ENCODE data around the gene TAF11.
"Not testable (repeated sequence)": the region's sequence is repeated elsewhere in the genome, so short reads cannot be mapped to it uniquely, and the experiment has no call there.

Gene TAF11

DNA sequence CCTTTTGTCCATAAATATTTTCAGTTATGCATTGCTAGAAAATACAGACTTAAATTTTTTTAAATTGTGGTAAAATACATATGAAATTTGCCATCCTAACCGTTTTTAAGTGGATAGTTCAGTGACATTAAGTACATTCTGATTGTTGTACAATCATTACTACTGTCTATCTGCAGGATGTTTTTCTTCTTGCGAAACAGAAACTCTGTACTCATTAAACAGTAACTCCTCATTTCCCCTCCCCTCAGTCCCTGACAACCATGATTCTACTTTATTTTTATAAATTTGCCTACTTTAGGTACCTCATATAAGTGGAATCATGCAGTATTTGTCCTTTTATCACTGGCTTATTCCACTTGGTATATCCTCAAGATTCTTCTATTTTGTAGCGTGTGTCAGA is 21.3 kb downstream of the TAF11 start:
- H4K20me1 ChIP-seq: peaks cover 0 to 7% (median 0%) of the 10 kb centered on the region in 11 experiments; a peak in 2 of 22 replicates
- H3K4me3 ChIP-seq: no peak overlapping the region
- H3K9ac ChIP-seq: no peak overlapping the region
- H3K4me1 ChIP-seq: no peaks in the 10 kb centered on the region
- H3K4me2 ChIP-seq: no peak overlapping the region
- H3K36me3 ChIP-seq: peaks cover 54 to 99% (median 93%) of the 10 kb centered on the region in 11 experiments
- no peak for TF ChIP-seq Cebpa-rat (IDR thresholded peaks at IDR 0.05)
- no peak overlapping the region for H3K27ac ChIP-seq
- H3K27me3 ChIP-seq: no peaks in the 10 kb centered on the region
- H3K9me3 ChIP-seq (replicated peaks in 1 of 11): no peaks in the 10 kb centered on the region

DNA sequence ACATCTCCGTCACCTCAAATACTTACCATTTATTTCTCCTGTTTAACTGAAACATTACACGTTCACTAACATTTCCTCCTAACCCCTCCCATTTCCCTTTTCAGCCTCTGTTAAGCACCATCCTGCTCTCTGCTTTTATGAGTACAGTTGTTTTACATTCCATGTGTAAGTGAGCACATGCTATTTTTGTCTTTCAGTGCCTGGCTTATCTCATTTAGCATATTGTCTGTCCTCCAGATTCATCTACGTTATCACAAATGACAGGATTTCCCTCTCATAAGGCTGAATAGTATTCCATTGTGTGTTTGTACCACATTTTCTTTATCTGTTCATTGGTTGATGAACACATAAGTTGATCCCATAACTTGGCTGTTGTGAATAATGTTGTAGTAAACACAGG is 22.7 kb downstream of the TAF11 start:
- Histone ChIP-seq H3K9me3 (replicated peaks in 1 of 11) (no peaks in the 10 kb centered on the region), H3K27me3 (no peaks in the 10 kb centered on the region), H3K9ac (no peak overlapping the region), H3K27ac (no peak overlapping the region), H3K36me3 (peaks cover 53 to 99% (median 92%) of the 10 kb centered on the region in 11 experiments), H3K4me3 (no peak overlapping the region), H3K4me1 (no peaks in the 10 kb centered on the region), H4K20me1 (peaks cover 0 to 4% (median 0%) of the 10 kb centered on the region in 11 experiments; a peak in 2 of 22 replicates), H3K4me2 (no peak overlapping the region)
- TF ChIP-seq Cebpa-rat (IDR thresholded peaks at IDR 0.05): no peak

GRCh38 chr6:34864007-34864406 is 23.8 kb downstream of the TAF11 start:
- Histone ChIP-seq H4K20me1 (peaks cover 0 to 4% (median 0%) of the 10 kb centered on the region in 11 experiments; a peak in 2 of 22 replicates), H3K27me3 (no peaks in the 10 kb centered on the region), H3K9me3 (replicated peaks in 1 of 11) (no peaks in the 10 kb centered on the region), H3K9ac (0 out of 22 replicates have a peak overlapping the region, but pooled peaks of 1 of the 11 experiments have one; percentile 15), H3K27ac (no peak overlapping the region), H3K36me3 (peaks cover 58 to 99% (median 93%) of the 10 kb centered on the region in 11 experiments), H3K4me1 (no peaks in the 10 kb centered on the region), H3K4me2 (no peak overlapping the region), H3K4me3 (no peak overlapping the region)
- TF ChIP-seq Cebpa-rat (IDR thresholded peaks at IDR 0.05): no peak

DNA sequence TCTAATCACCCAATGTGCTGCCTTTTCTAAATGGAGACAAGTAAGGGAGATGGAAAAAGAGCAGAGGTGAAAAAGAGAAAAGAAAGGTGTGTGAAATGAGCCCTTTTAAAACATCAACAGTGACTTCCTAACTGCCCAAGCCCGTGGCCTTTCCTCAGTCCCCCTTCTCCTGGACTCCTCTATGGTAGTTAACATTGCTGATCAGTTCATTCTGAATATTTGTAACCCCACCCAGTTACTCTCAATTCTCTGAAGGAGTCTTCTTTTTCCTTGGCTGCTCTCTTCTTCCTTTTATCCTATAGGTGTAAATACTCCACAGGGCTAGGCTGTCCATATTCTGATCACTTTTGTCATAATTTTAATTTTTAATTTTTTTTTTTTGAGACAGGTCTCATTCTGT is 27.1 kb downstream of the TAF11 start:
- H3K4me2 ChIP-seq: no peak overlapping the region
- H3K27ac ChIP-seq: no peak overlapping the region
- no peak overlapping the region for H3K4me3 ChIP-seq
- H3K9me3 ChIP-seq (replicated peaks in 1 of 11): no peaks in the 10 kb centered on the region
- peaks cover 73 to 100% (median 95%) of the 10 kb centered on the region in 11 experiments for H3K36me3 ChIP-seq
- no peaks in the 10 kb centered on the region for H3K4me1 ChIP-seq
- H3K27me3 ChIP-seq: no peaks in the 10 kb centered on the region
- H3K9ac ChIP-seq: no peak overlapping the region
- H4K20me1 ChIP-seq: peaks cover 0 to 4% (median 0%) of the 10 kb centered on the region in 11 experiments; a peak in 1 of 22 replicates
- TF ChIP-seq Cebpa-rat (IDR thresholded peaks at IDR 0.05): no peak

DNA sequence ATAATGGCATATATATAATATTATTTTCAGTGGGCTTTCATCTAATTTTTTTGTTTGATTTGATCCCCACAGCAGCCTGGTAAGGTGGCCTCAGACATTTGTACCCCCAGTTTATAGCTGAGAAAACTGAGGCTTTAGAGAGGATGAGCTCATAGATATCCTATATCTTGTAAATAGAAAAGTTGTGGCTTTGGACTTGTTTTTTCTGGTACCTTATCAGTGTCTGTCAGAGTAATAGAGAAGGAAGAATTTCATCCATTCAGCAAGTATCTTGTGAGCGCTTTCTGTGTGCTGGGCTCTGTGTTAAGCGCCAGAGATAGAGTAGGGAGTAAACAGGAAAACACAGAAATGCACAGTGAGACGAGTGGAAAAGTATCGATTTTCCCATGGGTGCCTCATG is 27.9 kb downstream of the TAF11 start:
- peaks cover 0 to 4% (median 0%) of the 10 kb centered on the region in 11 experiments; a peak in 1 of 22 replicates for H4K20me1 ChIP-seq
- H3K36me3 ChIP-seq: peaks cover 82 to 100% (median 95%) of the 10 kb centered on the region in 11 experiments
- no peaks in the 10 kb centered on the region for H3K27me3 ChIP-seq
- no peak for TF ChIP-seq Cebpa-rat (IDR thresholded peaks at IDR 0.05)
- no peak overlapping the region for H3K4me3 ChIP-seq
- no peak overlapping the region for H3K27ac ChIP-seq
- H3K4me2 ChIP-seq: no peak overlapping the region
- H3K9me3 ChIP-seq (replicated peaks in 1 of 11): no peaks in the 10 kb centered on the region
- no peak overlapping the region for H3K9ac ChIP-seq
- H3K4me1 ChIP-seq: no peaks in the 10 kb centered on the region

DNA sequence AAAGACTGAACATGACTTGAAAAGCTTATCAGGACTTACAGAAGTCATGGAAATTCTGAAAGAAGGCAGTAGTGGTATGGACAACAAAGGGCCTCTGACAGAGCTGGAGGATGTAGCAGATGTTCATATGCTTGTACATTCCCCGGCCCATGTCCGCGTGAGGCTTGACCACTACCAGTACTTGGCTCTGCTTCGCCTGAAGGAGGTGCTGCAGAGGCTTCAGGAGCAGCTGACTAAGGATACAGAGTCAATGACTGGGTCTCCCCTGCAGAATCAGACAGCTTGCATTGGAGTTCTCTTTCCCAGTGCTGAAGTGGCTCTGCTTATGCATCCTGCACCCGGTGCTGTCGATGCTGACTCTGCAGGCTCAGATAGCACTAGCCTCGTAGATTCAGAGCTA is 29.2 kb downstream of the TAF11 start:
- no peaks in the 10 kb centered on the region for H3K9me3 ChIP-seq (replicated peaks in 1 of 11)
- no peak overlapping the region for H3K27ac ChIP-seq
- no peaks in the 10 kb centered on the region for H3K4me1 ChIP-seq
- H4K20me1 ChIP-seq: peaks cover 0 to 7% (median 0%) of the 10 kb centered on the region in 11 experiments; a peak in 1 of 22 replicates
- peaks cover 72 to 98% (median 87%) of the 10 kb centered on the region in 11 experiments for H3K36me3 ChIP-seq
- no peak overlapping the region for H3K4me3 ChIP-seq
- no peak for TF ChIP-seq Cebpa-rat (IDR thresholded peaks at IDR 0.05)
- H3K27me3 ChIP-seq: no peaks in the 10 kb centered on the region
- no peak overlapping the region for H3K9ac ChIP-seq
- H3K4me2 ChIP-seq: no peak overlapping the region

GRCh38 chr6:34855463-34855862 is 32.4 kb downstream of the TAF11 start:
- no peaks in the 10 kb centered on the region for H3K27me3 ChIP-seq
- H3K4me1 ChIP-seq: peaks cover 0 to 4% (median 0%) of the 10 kb centered on the region in 10 experiments; a peak in 1 of 20 replicates
- no peak overlapping the region for H3K27ac ChIP-seq
- H3K36me3 ChIP-seq: peaks cover 83 to 97% (median 89%) of the 10 kb centered on the region in 11 experiments
- H3K4me3 ChIP-seq: no peak overlapping the region
- peaks cover 0 to 6% (median 0%) of the 10 kb centered on the region in 11 experiments; a peak in 2 of 22 replicates for H4K20me1 ChIP-seq
- TF ChIP-seq Cebpa-rat (IDR thresholded peaks at IDR 0.05): no peak
- H3K9me3 ChIP-seq (replicated peaks in 1 of 11): no peaks in the 10 kb centered on the region
- H3K9ac ChIP-seq: no peak overlapping the region
- no peak overlapping the region for H3K4me2 ChIP-seq

- no peaks in the 10 kb centered on the region for H3K27me3 ChIP-seq
- no peak overlapping the region for H3K4me2 ChIP-seq
- peaks cover 58 to 91% (median 77%) of the 10 kb centered on the region in 11 experiments for H3K36me3 ChIP-seq
- no peak overlapping the region for H3K27ac ChIP-seq
- no peak overlapping the region for H3K4me3 ChIP-seq
- no peaks in the 10 kb centered on the region for H3K9me3 ChIP-seq (replicated peaks in 1 of 11)
- no peak overlapping the region for H3K9ac ChIP-seq
- peaks cover 0 to 10% (median 0%) of the 10 kb centered on the region in 11 experiments; a peak in 2 of 22 replicates for H4K20me1 ChIP-seq
- no peak for TF ChIP-seq Cebpa-rat (IDR thresholded peaks at IDR 0.05)
- peaks cover 0 to 4% (median 0%) of the 10 kb centered on the region in 10 experiments; a peak in 1 of 20 replicates for H3K4me1 ChIP-seq
Measured at GRCh38 chr6:34852406-34853085, 35.3 kb downstream of the TAF11 start.

DNA sequence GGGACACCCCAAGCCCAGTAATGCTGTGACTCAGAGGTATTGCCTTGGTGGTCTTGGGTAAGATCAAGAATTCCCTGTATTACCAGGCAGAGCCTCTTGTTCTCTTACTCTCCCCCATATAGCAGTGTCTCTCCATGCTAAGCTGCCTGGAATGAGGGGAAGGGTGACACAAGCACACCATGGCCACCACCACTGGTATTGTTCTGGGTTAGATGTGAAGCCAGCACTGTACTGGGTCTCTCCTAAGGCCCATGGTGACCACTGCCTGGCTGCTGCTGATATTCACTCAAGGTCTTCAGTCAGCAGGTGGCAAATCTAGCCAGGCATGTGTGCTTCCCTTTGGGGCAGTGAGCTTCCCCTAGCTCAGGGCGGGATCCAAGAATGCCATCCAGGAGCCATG is 36.5 kb downstream of the TAF11 start:
- peaks cover 46 to 80% (median 65%) of the 10 kb centered on the region in 11 experiments for H3K36me3 ChIP-seq
- no peak overlapping the region for H3K4me2 ChIP-seq
- no peak for TF ChIP-seq Cebpa-rat (IDR thresholded peaks at IDR 0.05)

GRCh38 chr6:34849066-34849465 is 38.8 kb downstream of the TAF11 start:
- H3K4me3 ChIP-seq; H3K9me3 ChIP-seq (replicated peaks in 1 of 11); H3K4me1 ChIP-seq; H3K4me2 ChIP-seq; H4K20me1 ChIP-seq; H3K9ac ChIP-seq; H3K27me3 ChIP-seq; H3K27ac ChIP-seq: not testable (repeated sequence)
- H3K36me3 ChIP-seq: peaks cover 34 to 72% (median 58%) of the 10 kb centered on the region in 11 experiments

More for the DNA sequence above, 36.5 kb downstream of the TAF11 start:
- Histone ChIP-seq H4K20me1 (peaks cover 0 to 10% (median 0%) of the 10 kb centered on the region in 11 experiments; a peak in 2 of 22 replicates), H3K4me3 (no peak overlapping the region), H3K4me1 (peaks cover 0 to 4% (median 0%) of the 10 kb centered on the region in 10 experiments; a peak in 1 of 20 replicates), H3K27me3 (no peaks in the 10 kb centered on the region), H3K9ac (no peak overlapping the region), H3K9me3 (replicated peaks in 1 of 11) (no peaks in the 10 kb centered on the region), H3K27ac (no peak overlapping the region)
